HT1080 (cell line): ENCODE measurements around the gene CMKLR1. TPM values are rescaled to one million over a fixed set of nuclear protein-coding genes. Genes with fewer than 3 reads are reported as not detected.

Experiments used
- DNase-seq: peaks from one replicate; pipeline ENCODE4 v3.0.0-alpha.2; 2015; ENCODE audit warnings: low read depth
- total RNA-seq: library from RNA; depleted of rRNA; stranded (reverse); fragments of >200 nt; shearing (Covaris generic); gene quantifications from 2 replicates; pipeline ENCODE4 v1.2.3, GENCODE V29; 2014

Gene CMKLR1
- total RNA-seq, 1 experiment from 2014 or later, result 0.21 TPM

DNA sequence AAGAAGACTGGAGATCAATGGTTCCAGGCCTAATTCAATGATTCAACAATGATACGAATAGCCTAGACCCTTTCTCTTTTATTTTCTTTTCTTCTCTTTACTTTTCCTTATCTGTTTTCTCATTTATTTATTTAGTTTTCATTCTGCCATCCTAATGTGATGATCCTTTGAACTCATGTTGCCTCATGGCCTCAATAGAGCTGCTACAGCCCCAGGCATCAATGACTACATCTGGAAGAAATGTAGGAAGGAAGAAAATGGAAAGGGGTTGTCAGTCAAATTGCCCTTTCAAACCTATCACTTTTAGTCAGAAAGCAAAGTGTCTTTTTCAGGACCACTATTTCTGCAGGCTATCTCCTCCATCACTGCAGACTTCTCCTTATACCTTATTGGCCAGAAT lies 69.9 kb downstream of the CMKLR1 start:
- DNase-seq, result no peak

DNA sequence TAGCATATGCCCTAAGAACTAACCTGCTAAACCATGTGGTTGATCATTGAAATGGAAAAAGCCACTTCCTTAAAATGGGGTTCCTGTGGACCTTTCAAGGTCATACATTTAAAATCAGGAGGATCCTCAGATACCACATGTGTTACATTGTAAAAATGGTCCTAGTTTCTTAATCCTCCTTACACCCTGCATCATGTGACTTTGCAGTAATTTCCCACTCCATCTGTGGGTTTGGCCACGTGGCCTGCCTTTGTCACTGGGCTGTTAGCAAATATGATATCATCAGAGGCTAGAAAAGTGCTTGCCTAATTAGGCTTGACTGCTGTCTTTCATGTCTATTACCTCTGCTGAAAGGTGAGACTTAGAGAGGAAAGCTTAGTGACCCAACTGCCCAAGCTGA lies 70.7 kb downstream of the CMKLR1 start:
- DNase-seq, result no peak

DNA sequence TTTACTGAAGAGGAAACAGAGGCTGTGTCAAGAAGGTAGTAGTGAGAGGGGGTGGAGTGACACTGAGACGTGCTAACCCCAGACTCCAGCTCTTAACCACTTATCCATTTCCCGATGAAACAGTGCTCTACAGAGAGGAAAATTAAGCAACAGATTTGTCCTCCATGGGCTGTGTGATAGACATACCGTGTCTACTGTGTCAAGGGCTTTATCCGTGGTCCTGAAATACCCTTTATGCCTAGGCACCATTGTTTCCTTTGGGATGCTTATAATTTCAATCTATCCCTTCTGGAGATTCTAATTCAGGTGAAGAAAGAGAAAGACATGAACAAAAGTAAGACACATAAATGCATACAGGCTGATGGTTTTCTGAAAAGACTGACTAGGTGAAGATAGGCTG lies 71.7 kb downstream of the CMKLR1 start:
- no peak for DNase-seq

DNA sequence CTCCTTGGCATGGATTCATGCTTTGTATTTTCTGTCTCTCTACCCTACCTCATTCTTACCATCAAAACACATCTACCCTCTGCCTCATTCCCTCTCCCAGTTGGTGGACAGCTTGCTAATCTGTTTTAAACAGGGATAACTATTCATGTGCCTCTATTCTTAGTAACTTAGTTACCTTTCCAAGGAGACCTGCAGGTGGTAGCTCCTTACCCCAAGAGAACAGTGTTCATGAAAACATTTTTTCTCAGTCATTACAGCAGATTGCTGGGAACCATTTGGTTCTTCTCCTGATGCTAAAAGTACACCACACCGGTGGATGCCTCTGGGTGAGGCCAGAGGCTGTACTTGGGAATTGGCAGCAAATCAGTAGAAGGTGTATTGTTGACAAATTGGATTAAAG lies 73.0 kb downstream of the CMKLR1 start:
- DNase-seq, result no peak

DNA sequence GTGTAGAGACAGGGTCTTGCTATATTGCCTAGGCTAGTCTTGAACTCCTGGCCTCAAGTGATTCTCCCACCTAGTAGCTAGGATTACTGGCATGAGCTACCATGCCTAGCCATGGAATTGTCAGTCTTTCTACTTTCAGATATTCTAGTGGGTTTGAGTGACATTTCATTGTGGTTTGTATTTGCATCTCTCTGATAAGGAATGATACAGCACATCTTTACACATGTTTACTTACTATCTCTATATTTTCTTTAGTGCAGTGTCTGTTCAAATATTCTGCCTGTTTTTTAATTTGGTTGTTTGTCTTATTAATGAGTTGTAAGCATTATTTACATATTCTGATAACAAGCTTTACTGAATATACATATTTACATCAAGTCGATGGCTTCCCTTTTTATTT lies 73.6 kb downstream of the CMKLR1 start:
- DNase-seq, result no peak

DNA sequence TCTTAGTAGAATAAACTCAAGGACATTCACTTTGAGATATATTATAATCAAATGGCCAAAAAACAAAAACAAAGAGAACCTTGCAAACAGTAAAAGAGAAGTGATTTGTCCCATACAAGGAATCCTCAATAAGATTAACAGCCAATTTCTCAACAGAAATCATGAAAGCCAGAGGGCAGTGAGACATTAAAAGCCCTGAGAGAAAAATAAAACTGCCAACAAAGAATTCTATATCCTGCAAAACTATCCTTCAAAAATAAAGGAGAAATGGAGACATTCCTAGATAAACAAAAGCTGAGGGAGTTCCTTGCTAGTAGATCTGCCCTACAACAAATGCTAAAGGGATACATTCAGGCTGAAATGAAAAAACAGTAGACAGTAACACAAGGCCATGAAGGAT lies 78.1 kb downstream of the CMKLR1 start:
- no peak for DNase-seq

DNA sequence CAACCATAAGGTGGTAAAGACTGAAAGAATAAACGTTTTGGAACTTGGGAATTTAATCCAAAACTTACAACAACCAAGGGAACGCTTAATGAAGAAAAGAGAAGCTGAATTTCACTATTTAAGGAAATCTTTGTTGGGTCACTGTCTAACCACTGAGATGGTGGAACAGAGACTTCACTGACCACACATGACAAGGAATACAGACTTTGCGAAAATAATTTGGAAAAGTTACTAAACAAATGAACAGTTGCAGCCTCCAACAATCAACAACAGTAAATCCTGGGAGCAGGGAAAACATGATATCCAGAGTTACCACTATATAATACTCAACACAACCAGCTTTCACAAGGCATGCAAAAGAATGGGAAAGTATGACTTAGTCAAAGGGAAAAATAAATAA lies 79.1 kb downstream of the CMKLR1 start:
- no peak for DNase-seq

DNA sequence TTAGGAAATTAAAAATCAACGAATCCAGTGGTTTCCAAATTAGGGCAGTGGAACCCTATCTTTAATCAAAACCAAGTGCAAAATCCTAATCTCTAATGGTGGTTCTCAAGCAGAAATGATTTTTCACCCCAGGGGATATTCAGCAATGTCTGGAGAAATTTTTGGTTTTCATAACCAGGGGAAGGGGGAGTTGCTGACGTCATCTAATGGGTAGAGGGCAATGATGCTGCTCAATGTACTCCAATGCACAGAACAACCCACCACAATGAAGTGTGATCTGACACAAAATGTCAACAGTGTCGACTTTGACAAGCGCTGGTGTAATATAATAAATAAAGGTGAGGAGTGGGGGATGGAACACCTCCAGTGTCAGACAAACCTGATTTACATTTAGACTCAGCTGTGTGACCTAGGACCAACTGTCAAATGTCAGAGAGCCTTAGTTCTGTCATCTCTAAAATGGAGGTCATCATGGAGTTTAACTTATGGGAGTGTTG lies 81.5 kb downstream of the CMKLR1 start:
- DNase-seq, result no peak

DNA sequence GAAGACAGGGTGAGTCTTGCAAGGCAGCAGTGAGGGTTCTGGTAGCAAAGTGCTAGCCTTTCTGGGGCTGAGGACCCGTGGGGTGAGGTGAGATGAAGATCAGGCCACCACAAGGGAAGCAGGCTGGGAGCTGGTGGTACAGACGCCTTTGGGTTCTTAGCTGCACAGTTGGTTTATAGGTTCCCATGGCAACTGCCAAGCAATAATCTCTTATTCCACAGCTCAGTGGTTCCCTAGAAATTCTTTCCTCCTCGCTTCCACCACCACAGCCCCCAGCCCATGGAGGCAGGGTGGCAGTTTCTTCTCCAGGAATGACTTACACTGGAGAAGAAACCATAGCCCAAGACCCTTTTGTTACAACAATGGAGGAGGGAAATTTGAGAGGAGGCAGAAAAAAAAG lies 82.1 kb downstream of the CMKLR1 start:
- DNase-seq, result no peak

DNA sequence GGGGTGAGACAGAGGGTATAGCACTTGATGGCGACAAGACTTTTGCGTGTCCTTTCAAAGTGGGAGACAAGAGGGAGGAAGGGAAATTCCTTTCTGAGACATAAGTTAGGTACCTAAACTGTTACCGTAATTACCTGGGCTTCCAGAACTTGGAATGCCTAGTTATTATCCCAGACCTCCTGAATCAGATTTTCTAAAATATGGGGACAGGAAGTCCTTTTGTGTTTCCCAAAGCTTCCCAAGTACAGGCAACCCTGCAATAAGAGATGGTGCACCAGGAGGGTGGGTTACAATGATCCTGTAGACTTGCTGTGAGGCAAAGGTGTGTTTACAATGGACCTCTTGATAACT lies 83.9 kb downstream of the CMKLR1 start:
- DNase-seq, result no peak

DNA sequence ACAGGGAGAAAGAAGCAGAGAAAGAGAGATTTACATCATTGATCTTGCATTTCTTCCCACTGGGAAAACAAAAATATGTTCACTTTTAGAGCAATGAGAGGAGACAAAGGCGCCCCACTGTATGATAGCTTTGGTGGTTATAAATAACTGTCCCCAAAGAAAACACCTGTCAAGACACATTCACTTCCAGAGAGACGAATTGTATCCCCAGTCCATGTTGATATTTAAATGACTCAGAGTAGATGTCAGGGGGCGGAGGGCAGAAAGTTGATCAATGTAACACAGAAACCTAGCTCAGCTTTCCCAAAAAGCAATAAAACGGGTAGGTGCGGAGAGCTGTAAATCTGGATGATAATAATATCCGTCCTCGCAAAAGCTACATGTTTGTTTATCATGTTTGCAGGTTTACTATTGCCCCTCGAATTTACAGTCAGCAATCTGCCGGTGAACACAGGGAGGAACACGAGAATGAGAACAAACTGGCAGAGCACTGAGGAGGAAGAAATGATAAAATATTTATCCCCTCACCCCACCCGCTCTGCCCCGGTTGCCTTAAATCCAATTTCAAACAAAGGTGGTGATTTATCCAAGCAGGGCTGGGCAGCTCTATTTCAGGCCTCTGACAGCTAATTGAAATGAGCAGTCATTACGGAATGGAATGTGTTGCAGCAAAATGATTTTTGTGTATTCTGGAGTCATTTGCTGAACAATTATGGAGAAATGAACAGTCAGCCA lies 84.4 kb downstream of the CMKLR1 start:
- no peak for DNase-seq

DNA sequence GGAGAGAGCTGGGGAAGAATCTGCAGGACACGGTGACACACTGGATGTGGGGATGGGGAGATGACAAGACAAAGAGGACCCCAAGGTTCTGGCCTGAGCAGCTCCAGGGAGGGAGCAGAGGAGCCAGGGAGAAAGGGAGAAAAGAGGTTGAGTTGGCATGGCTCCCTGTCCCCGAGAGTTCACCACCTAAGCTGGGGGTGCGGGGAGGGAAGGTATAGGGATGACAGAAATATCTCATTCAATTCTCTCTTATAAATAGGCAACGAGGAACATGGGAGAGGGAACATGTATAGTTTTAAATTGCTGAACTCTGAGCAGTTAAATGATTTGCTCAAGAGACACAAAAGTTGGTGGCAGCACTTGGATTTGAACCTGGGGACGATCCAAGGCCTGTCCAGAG lies 85.1 kb downstream of the CMKLR1 start:
- no peak for DNase-seq

DNA sequence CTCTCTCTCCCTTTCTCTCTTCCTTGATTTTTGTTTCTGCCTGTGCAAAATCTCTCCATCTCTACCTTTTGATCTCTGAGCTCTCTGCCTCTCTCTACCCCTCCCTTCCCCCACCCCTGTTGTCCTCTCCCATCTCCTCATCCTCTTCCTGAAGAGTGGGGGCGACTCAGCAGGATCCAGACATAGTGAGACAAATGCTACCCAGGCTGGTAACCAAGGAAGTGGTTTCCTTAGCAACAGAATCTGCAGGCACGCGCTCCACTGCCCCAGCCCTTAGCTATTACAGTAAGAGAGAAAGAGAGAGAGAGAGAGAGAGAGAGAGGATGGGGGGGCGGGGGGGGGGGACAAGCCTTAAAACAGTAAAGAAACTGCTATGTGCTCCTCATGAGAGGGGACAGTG lies 85.6 kb downstream of the CMKLR1 start:
- DNase-seq, result no peak

DNA sequence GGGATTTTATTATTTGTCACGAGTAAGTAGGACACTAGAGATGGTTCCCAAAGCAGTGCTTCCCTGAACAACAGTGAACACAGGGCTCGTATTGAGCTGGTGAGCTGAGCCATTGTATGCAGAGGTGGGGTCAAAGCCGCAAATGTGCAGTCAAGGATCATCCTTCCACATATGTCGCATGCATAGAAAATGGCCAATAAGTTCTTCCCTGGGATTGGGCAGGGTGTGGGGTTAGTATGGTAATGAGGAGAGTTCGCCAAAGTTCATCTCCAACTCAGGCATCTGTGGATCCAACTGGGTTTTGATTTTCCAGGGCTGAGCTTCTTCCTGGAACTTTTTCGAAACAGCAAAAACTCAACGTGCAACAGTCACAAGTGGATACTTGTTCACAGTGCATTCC lies 86.6 kb downstream of the CMKLR1 start:
- DNase-seq, result no peak

DNA sequence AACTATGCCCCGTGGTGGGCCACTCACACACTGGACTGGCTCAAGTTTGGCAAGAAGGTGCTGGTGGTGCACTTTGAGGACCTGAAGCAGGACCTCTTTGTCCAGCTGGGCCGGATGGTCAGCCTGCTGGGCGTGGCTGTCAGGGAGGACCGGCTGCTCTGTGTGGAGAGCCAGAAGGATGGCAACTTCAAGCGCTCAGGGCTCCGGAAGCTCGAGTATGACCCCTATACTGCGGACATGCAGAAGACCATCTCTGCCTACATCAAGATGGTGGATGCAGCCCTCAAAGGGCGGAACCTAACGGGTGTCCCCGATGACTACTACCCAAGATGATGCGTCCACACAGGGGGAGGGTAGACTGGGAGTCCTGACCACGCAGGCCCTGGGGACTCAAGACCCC lies 91.1 kb downstream of the CMKLR1 start:
- no peak for DNase-seq

DNA sequence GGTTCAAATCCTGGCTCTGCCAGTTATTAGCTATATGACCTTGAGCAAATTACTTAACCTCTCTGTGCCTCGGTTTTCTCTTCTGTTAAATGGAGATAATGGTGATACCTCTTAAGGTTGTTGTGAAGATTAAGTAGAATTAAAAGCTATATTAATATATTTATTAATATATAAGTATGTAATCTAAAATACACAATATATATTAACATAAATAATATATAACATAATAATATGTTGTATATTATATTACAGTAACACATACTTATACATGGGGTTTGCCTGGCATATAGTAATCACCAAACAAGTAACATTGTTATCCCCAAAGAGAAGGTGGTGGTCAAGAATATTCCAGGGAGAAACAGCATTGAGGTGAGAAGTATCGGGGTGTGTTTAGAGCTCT lies 92.0 kb downstream of the CMKLR1 start:
- DNase-seq, result no peak

DNA sequence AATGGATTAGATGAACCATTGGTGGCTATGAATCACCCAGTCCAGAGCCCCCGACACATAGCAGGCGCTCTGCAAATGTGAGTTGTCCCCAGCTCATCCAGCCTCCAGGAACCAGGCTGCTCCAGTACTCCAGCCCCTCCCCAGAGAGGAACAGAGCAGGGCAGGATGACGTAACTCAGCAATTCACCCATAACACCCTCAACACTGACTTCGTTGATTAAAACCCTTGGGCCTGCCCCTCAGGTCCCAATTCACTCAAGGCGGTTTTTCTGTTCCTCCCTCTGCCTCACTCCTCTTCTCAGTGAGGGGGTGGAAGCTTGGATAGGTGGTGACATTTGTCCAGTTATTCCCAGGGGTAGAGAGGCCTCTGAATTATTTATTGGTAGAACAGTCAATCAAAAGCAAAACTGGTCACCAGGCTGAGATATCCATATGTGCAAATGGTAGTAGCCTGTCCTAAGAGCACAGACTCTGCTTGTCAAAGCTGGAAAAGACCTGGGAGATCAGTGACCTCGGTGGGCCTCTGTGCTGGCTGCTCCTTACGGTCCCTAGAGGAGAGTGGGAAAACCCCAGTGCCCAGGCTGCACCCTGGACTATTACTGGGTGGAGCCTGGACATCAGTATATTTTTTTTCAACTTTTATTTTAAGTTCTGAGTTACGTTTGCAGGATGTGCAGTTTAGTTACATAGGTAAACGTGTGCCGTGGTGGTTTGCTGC lies 97.0 kb downstream of the CMKLR1 start:
- peak; percentile 23 for DNase-seq

DNA sequence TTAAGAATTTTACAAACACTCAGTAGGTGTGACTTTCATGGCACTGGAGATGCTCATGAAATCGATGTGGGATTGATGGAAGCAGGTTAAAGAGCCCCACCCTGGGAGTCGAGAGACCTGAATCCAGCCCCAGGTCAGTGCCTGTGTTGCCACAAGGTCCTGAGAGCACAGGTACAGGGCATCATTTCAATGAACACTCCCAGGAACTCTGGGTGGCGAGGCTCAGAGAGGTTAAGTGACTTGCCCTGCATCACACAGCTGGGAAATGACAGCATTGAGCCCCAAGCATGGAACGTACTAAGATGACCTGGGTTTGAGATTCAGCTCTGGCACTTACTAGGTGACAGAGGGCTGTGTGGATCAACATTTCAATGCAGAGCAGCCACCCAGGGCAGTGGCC lies 98.2 kb downstream of the CMKLR1 start:
- no peak for DNase-seq

DNA sequence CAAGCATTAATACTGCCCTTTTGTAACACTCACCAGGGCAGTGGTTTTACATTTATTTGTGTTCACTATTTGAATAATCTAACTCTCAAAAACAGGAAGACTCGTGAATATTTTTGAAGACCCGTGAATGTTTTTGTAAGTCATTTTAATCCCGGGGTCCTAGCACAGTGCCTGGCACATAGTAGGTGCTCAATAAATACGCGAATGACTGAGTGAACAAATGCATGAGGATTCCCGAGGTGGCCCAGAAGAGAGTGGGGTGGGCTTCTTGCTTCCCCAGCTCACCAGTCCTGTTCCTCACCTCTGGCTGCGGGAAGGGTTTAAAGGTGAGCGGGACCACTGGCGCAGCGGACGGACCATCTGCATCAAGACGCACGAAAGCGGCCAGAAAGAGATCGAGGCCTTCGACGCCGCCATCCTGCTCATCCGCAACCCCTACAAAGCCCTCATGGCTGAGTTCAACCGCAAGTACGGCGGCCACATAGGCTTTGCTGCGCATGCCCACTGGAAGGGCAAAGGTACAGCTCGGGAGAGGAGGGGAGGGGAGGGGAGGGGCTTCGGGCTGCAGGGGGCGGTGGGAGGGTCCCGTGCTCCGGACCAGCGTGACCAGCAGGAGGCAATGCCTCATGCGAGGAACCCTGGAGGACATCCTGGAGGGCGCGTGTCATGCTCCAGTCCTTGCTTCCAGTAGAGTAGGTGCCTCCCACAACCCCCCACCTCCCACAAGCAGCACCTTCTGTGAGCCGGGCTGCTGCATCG lies 98.9 kb downstream of the CMKLR1 start:
- no peak for DNase-seq

DNA sequence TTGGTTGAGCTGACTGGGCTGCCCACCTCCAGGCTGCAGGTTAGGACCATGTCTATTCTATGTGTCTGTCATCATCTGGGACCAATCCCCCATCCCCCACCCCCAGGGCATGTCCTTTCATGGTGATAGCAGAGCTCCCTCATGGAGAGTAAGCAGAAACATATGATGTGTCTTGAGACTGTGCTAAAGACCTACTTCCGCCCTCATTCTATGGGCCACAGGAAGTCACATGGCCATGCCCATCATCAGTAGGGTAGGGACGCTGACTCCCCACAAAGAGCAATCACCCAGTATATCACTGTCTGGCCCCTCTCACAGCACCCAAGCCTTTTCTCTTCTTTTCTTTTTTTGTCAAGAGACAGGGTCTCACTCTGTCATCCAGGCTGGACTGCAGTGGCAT lies 99.7 kb downstream of the CMKLR1 start:
- DNase-seq, result no peak

DNA sequence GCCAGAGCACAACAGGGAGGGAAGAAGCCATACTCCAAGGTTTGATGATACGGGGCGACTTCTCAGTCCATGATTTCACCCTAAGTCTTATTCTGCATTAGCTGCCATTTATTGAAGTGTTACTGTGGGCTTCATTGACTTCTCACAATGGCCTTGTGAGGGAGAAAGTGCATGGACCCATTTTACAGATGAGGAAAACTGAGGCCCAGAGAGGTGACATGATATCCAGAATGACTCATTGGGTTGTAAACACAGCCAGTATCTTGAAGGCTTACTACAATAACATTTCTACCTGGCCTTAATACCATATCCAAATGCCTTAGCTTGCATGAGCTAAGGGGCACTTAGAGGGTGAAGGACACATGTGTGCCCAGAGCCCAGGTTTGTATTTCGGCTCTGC lies 100.6 kb downstream of the CMKLR1 start:
- no peak for DNase-seq
